AG09319 (cell line): ENCODE measurements around the gene THSD7B.

ENCODE experiments used
- DNase-seq: peaks from one replicate; pipeline ENCODE4 v3.0.0-alpha.2; 2010; ENCODE audit warnings: low read depth; ENCODE audit errors: extremely low read depth
- CTCF ChIP-seq: IDR thresholded peaks from 2 replicates; pipeline ENCODE4 v1.5.1; 2011; ENCODE audit warnings: low read depth, mild to moderate bottlenecking, inconsistent platforms, low read length, moderate library complexity

The THSD7B gene

DNA sequence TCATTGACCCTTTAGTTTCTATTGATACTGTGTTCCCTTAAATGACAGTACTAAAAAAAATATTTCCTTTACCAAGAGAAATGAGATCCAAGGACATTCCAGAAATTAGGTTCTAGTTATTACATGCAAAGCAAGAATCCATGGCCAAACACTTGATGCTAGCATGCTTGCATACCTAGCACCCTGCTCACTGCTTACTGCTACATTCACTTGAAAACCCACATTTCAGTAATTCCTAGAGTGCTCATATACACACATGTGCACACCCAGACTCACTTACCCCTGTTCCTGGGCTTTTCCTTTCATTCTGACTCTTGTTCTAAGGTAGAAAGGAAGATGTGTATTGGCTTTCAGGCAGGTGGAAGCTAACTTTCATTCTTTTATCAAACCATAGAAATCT, 395.9 kb downstream of the THSD7B start:
- DNase-seq: no peak
- TF ChIP-seq CTCF: no peak

DNA sequence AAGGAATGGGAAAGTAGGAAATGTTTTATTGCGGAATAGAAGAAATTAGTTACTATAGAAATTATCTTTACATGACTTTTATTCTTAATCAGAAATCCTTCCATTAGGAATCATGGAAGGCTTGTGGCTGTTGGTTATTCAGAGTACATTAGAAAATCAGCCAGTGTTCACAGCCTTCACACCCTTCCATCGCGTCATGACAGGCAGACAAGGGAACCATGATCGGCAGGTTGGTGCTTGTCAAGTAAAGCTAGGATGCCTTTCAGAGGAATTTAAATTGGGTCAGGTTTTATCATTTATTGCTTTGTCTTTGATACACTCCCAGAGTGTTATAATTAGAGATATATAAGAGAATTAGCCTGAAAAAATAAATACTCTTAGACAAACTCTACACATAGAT, 400.6 kb downstream of the THSD7B start:
- TF ChIP-seq CTCF: no peak
- DNase-seq: no peak

- TF ChIP-seq CTCF: no peak
Measured at GRCh38 chr2:137167651-137168050, 402.3 kb downstream of the THSD7B start.

GRCh38 chr2:137168552-137168951, 403.2 kb downstream of the THSD7B start:
- DNase-seq: no peak
- TF ChIP-seq CTCF: no peak

More at GRCh38 chr2:137167651-137168050, 402.3 kb downstream of the THSD7B start:
- DNase-seq: no peak

DNA sequence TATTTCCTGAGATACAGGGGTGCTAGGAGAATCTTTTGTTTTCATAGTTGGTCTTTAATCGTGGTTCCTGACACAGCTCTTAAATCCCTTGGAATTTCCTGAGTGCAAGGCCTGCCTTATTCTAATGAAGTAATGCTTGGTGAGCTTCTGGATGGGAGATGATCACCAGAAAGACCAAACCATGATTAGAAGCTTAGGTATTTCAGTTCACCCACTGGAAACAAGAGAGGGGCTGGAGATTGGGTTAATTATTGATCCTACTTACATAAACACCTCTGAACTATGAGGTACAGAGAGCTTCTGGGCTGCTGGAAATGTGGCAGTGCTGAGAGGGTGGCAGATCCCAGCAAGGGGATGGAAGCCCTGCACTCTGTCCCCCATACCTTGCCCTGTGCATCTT, 406.8 kb downstream of the THSD7B start:
- DNase-seq: no peak
- no peak for TF ChIP-seq CTCF

- DNase-seq: no peak
Measured at GRCh38 chr2:137173463-137173862, 408.1 kb downstream of the THSD7B start.

GRCh38 chr2:137175246-137175645, 409.9 kb downstream of the THSD7B start:
- TF ChIP-seq CTCF: no peak
- DNase-seq: no peak

More at GRCh38 chr2:137173463-137173862, 408.1 kb downstream of the THSD7B start:
- TF ChIP-seq CTCF: peak; percentile 34
